Ascending aorta (tissue), 2 donors: ENCODE measurements around the gene ANAPC10. TPM values are rescaled to one million over a fixed set of nuclear protein-coding genes. Genes with fewer than 3 reads are reported as not detected.
A peak's percentile ranks its signal among the peaks of the same experiment; 100 is the strongest.
"Not testable (repeated sequence)": the region's sequence is repeated elsewhere in the genome, so short reads cannot be mapped to it uniquely, and the experiment has no call there.

Experiments used
- DNase-seq, 2 donors: peaks; one replicate each; pipeline ENCODE4 v3.0.0-alpha.2; 2019; ENCODE audit warnings: low spot score in 2 of 2
- H3K27ac ChIP-seq, 2 donors: fragments of 200-600 bp; sonication (generic); one replicate each; pipeline ENCODE4 v1.5.1; 2016 to 2017; ENCODE audit warnings: mild to moderate bottlenecking in 1 of 2
- H3K27me3 ChIP-seq: fragments of 200-600 bp; sonication (generic); one replicate; pipeline ENCODE4 v1.5.1; 2017
- H3K36me3 ChIP-seq, 2 donors: fragments of 200-600 bp; sonication (generic); one replicate each; pipeline ENCODE4 v1.5.1; 2016
- H3K4me1 ChIP-seq, 2 donors: fragments of 200-600 bp; sonication (generic); one replicate each; pipeline ENCODE4 v1.5.1; 2016 to 2017; ENCODE audit warnings: mild to moderate bottlenecking in 1 of 2
- H3K4me3 ChIP-seq, 2 donors: fragments of 200-600 bp; sonication (generic); one replicate each; pipeline ENCODE4 v1.5.1; 2016 to 2017; ENCODE audit warnings: mild to moderate bottlenecking in 1 of 2
- H3K9me3 ChIP-seq, 2 donors: fragments of 200-600 bp; sonication (generic); one replicate each; pipeline ENCODE4 v1.5.1; 2016
- intact Hi-C: fragments of 100-400 bp; cut with DNase I; formaldehyde crosslinking; loops from one replicate; pipeline ENCODE4 v1.15.1; 2023
- total RNA-seq: library from RNA; depleted of rRNA; stranded (reverse); fragments of >200 nt; gene quantifications from one replicate; pipeline ENCODE4 v1.1.0, GENCODE V29; 2016
- TF ChIP-seq, protein P1 (sequence below), 3 experiments: fragments of 200-600 bp in 2 of 3; fragments of 450-650 bp in 1 of 3; sonication (generic) in 2 of 3; IDR thresholded peaks; one replicate each; pipeline ENCODE4 v1.5.1; 2016 to 2019; ENCODE audit warnings: antibody characterized with exemption in 3 of 3, mild to moderate bottlenecking in 1 of 3, moderate library complexity in 1 of 3

ANAPC10 gene, protein sequence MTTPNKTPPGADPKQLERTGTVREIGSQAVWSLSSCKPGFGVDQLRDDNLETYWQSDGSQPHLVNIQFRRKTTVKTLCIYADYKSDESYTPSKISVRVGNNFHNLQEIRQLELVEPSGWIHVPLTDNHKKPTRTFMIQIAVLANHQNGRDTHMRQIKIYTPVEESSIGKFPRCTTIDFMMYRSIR
- 2.6 TPM for total RNA-seq

- Histone ChIP-seq H3K4me3 (peak within 1 kb of the TSS; percentile 74 to 75), H3K9me3 (no peaks in the 10 kb centered on the region), H3K36me3 (peaks cover 0 to 22% of the 10 kb centered on the region in 2 donors), H3K4me1 (peaks cover 4 to 18% of the 10 kb centered on the region in 2 donors), H3K27ac (peak within 1 kb of the TSS; percentile 87 to 90), H3K27me3 (no peaks in the 10 kb centered on the region)
- TF ChIP-seq, protein P1, sequence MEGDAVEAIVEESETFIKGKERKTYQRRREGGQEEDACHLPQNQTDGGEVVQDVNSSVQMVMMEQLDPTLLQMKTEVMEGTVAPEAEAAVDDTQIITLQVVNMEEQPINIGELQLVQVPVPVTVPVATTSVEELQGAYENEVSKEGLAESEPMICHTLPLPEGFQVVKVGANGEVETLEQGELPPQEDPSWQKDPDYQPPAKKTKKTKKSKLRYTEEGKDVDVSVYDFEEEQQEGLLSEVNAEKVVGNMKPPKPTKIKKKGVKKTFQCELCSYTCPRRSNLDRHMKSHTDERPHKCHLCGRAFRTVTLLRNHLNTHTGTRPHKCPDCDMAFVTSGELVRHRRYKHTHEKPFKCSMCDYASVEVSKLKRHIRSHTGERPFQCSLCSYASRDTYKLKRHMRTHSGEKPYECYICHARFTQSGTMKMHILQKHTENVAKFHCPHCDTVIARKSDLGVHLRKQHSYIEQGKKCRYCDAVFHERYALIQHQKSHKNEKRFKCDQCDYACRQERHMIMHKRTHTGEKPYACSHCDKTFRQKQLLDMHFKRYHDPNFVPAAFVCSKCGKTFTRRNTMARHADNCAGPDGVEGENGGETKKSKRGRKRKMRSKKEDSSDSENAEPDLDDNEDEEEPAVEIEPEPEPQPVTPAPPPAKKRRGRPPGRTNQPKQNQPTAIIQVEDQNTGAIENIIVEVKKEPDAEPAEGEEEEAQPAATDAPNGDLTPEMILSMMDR (IDR thresholded peaks at IDR 0.05) = peak in 1 of 3 experiments; percentile 27
- intact Hi-C loops = loop anchor here (1.0 to 5.0 kb wide), 4 partner anchors 83 to 1585 kb away; partner anchors contain the start of genes LSM6, OTUD4, SMAD1 and SMARCA5
- DNase-seq = peak; percentile 85 to 98
Measured at GRCh38 chr4:145097821-145098674, at the start of gene ANAPC10, which contains the start of gene ABCE1. ANAPC10 (minus strand) TSS chr4:145098196; CDS start chr4:145096099, 2,097 bp downstream. ABCE1 (plus strand) TSS chr4:145098311; CDS start chr4:145104413, 6,102 bp downstream.

GRCh38 chr4:145136219-145136618 lies 38.2 kb upstream of the ANAPC10 start:
- H3K9me3 ChIP-seq, intact Hi-C loops, H3K4me3 ChIP-seq, H3K27me3 ChIP-seq, H3K27ac ChIP-seq, H3K4me1 ChIP-seq, DNase-seq: not testable (repeated sequence)
- H3K36me3 ChIP-seq = peaks cover 25 to 41% of the 10 kb centered on the region in 2 donors

DNA sequence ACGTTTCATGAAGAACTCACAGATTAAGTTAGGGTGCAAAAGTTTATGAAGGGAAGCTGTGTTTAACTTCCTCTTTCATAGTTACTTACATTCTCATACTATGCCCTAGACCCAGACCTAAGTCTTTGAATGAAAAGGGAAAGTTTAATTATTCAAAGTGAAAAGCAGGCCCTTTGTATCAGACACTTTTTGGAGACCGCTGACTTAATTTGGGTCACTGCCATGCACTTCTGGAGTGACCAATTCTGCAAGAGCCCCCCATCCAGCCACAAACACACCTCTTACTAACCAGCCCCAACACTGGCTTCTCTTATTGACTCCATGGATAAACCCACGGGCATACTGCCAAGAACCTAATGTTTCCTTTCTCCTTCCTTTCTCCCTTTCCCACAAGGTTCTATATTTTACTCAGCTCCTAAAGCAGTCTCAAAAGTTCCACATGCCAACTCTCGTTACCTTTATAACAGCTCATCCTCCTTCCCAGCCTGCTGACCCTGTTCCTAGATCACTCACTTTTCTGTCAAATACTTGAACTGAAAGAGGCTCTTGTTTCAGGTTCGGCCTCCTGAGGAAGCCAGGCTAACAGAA lies 34.6 kb upstream of the ANAPC10 start:
- Histone ChIP-seq H3K4me3 (no peak overlapping the region), H3K36me3 (peaks cover 2 to 16% of the 10 kb centered on the region in 2 donors), H3K4me1 (peaks cover 0 to 8% of the 10 kb centered on the region in 2 donors), H3K27ac (peak overlapping the region in 1 of 2 donors; percentile 40), H3K27me3 (no peaks in the 10 kb centered on the region), H3K9me3 (no peaks in the 10 kb centered on the region)
- no peak for DNase-seq
- intact Hi-C loops = no loop called here
- TF ChIP-seq, protein P1 (IDR thresholded peaks at IDR 0.05) = no peak

GRCh38 chr4:145131848-145132247 lies 33.9 kb upstream of the ANAPC10 start:
- no peak for DNase-seq
- Histone ChIP-seq H3K9me3 (no peaks in the 10 kb centered on the region), H3K27me3 (no peaks in the 10 kb centered on the region), H3K4me1 (peaks cover 0 to 8% of the 10 kb centered on the region in 2 donors), H3K36me3 (peaks cover 7 to 21% of the 10 kb centered on the region in 2 donors), H3K27ac (peak overlapping the region in 1 of 2 donors; percentile 35), H3K4me3 (no peak overlapping the region)
- intact Hi-C loops = no loop called here
- TF ChIP-seq, protein P1 (IDR thresholded peaks at IDR 0.05) = no peak

- intact Hi-C loops = no loop called here
- Histone ChIP-seq H3K4me1 (peaks cover 0 to 8% of the 10 kb centered on the region in 2 donors), H3K4me3 (no peak overlapping the region), H3K9me3 (no peaks in the 10 kb centered on the region), H3K27ac (peak overlapping the region; percentile 46 to 50), H3K27me3 (no peaks in the 10 kb centered on the region), H3K36me3 (peaks cover 14 to 31% of the 10 kb centered on the region in 2 donors)
- DNase-seq = no peak
- TF ChIP-seq, protein P1 (IDR thresholded peaks at IDR 0.05) = no peak
Measured at GRCh38 chr4:145130788-145131399, 32.9 kb upstream of the ANAPC10 start.
